Measurements from ENCODE around the gene NEGR1. TPM values are rescaled to one million over a fixed set of nuclear protein-coding genes. Genes with fewer than 3 reads are reported as not detected.

NEGR1 gene
- total and polyA plus RNA-seq, 11 donors = 1.7 to 11.3 (median 6.8) TPM

DNA sequence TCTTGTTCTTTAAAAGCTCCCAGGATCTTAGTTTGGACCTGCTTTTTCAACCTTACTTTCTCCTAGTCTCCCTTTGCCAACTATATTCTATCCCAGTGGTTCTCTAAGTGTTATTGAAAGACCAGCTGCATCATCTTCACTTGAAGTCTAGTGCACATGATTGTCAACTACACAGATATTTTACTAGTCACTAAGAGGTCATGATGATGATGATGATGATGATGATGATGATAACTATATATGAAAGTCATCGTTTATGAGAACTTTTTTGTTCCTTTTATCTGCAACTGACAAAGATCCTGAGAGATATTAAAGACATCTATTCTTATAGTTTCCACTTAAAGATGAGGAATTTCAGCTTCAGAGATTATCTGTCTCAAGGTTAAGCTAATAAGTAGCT, 722.5 kb downstream of the NEGR1 start:
- Histone ChIP-seq H3K27me3 (no peaks in the 10 kb centered on the region), H3K36me3 (no peaks in the 10 kb centered on the region), H3K4me3 (no peak overlapping the region), H3K9me3 (no peaks in the 10 kb centered on the region), H3K27ac (no peak overlapping the region), H3K4me1 (peaks cover 0 to 13% (median 0%) of the 10 kb centered on the region in 12 donors)
- DNase-seq (no peak), ATAC-seq (no peak)
- intact Hi-C loops (cut with DNase I) = no loop called here
- WGBS, 4 donors = 82 to 88% (median 84%) methylated on average over 1 of the region's 1 CpG
- TF ChIP-seq, protein P1, sequence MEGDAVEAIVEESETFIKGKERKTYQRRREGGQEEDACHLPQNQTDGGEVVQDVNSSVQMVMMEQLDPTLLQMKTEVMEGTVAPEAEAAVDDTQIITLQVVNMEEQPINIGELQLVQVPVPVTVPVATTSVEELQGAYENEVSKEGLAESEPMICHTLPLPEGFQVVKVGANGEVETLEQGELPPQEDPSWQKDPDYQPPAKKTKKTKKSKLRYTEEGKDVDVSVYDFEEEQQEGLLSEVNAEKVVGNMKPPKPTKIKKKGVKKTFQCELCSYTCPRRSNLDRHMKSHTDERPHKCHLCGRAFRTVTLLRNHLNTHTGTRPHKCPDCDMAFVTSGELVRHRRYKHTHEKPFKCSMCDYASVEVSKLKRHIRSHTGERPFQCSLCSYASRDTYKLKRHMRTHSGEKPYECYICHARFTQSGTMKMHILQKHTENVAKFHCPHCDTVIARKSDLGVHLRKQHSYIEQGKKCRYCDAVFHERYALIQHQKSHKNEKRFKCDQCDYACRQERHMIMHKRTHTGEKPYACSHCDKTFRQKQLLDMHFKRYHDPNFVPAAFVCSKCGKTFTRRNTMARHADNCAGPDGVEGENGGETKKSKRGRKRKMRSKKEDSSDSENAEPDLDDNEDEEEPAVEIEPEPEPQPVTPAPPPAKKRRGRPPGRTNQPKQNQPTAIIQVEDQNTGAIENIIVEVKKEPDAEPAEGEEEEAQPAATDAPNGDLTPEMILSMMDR (IDR thresholded peaks at IDR 0.05) = no peak
- TF ChIP-seq POLR2A (IDR thresholded peaks at IDR 0.05) = no peak

- no peaks in the 10 kb centered on the region for H3K27me3 ChIP-seq
- intact Hi-C loops (cut with DNase I) = no loop called here
- ATAC-seq = peak in 3 of 4 donors; percentile 51 to 90 (median 89)
- WGBS, 4 donors = 18 to 28% (median 20%) methylated on average over 2 of the region's 2 CpGs
- no peaks in the 10 kb centered on the region for H3K36me3 ChIP-seq
- H3K4me1 ChIP-seq = peaks cover 0 to 12% (median 0%) of the 10 kb centered on the region in 12 donors
- H3K9me3 ChIP-seq = no peaks in the 10 kb centered on the region
- no peak for DNase-seq
- no peak overlapping the region for H3K4me3 ChIP-seq
- TF ChIP-seq POLR2A (IDR thresholded peaks at IDR 0.05) = no peak
- TF ChIP-seq, protein P1 (IDR thresholded peaks at IDR 0.05) = no peak
- no peak overlapping the region for H3K27ac ChIP-seq
Observed at GRCh38 chr1:71557138-71557537, 725.2 kb downstream of the NEGR1 start.

- intact Hi-C loops (cut with DNase I) = no loop called here
- no peaks in the 10 kb centered on the region for H3K9me3 ChIP-seq
- no peak overlapping the region for H3K4me3 ChIP-seq
- no peak for DNase-seq
- no peaks in the 10 kb centered on the region for H3K36me3 ChIP-seq
- H3K27me3 ChIP-seq = no peaks in the 10 kb centered on the region
- 77 to 84% (median 81%) methylated on average over 7 of the region's 7 CpGs for WGBS, 4 donors
- no peaks in the 10 kb centered on the region for H3K4me1 ChIP-seq
- no peak for TF ChIP-seq POLR2A (IDR thresholded peaks at IDR 0.05)
- TF ChIP-seq, protein P1 (IDR thresholded peaks at IDR 0.05) = no peak
- ATAC-seq = no peak
- H3K27ac ChIP-seq = no peak overlapping the region
Observed at GRCh38 chr1:71548398-71548890, 733.9 kb downstream of the NEGR1 start.

- ATAC-seq (peak in 3 of 4 donors; percentile 47 to 85 (median 80)), DNase-seq (no peak)
- TF ChIP-seq POLR2A (IDR thresholded peaks at IDR 0.05) = no peak
- TF ChIP-seq, protein P1 (IDR thresholded peaks at IDR 0.05) = no peak
- H3K27ac ChIP-seq = no peak overlapping the region
- WGBS, 4 donors = 54 to 68% (median 59%) methylated on average over 3 of the region's 3 CpGs
- H3K36me3 ChIP-seq = no peaks in the 10 kb centered on the region
- H3K27me3 ChIP-seq = no peaks in the 10 kb centered on the region
- H3K4me1 ChIP-seq = peaks cover 0 to 3% (median 0%) of the 10 kb centered on the region in 12 donors
- intact Hi-C loops (cut with DNase I) = no loop called here
- no peaks in the 10 kb centered on the region for H3K9me3 ChIP-seq
- no peak overlapping the region for H3K4me3 ChIP-seq
Observed at GRCh38 chr1:71542155-71542554, 740.2 kb downstream of the NEGR1 start.

All from heart left ventricle (tissue), 16 donors.